Stimulated activated CD8-positive, alpha-beta memory T cell treated with anti-CD3 and anti-CD28 coated beads, Interleukin-15, amount 100 ng/mL, for 4 hours (primary cell): Measurements from ENCODE around the gene THPO.

Experiments
- DNase-seq, 2 donors: peaks; one replicate each; pipeline ENCODE4 v3.0.0-alpha.2; 2020; ENCODE audit warnings: low read depth in 2 of 2

Gene THPO

DNA sequence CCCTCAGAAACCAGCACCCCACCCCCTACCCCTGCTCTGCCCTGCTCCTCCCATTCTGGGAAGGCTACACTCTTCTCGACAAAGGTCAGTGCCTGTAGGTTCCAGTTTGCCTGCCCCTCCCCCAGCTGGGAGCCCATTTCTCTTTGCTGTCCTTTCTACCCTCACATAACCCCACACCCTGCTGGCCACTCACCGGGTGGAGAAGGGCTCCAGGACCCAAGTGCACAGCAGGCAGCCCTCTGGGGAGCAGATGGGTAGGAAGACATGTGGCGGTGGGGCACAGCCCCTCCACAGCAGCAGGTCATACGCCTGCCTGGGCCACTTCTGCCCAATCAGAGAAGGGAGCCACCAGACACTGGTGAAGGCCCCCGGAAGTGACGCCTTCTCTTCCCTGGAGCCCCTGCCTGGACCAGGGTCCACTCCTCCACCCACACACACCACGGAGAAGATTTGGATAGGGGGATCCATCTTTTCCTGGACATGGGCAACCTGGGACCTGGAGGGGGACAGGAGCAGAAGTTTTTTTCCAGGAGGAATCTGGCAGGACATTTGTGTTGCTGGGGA, at the start of gene THPO:
Gene THPO, minus strand, starts transcription at position 326 of the 564 bp plus-strand sequence. CDS start 1,948 bp downstream, outside the sequence.
- DNase-seq = no peak

- DNase-seq = no peak
Measured at GRCh38 chr3:184426691-184427141, 48.7 kb upstream of the THPO start.

DNA sequence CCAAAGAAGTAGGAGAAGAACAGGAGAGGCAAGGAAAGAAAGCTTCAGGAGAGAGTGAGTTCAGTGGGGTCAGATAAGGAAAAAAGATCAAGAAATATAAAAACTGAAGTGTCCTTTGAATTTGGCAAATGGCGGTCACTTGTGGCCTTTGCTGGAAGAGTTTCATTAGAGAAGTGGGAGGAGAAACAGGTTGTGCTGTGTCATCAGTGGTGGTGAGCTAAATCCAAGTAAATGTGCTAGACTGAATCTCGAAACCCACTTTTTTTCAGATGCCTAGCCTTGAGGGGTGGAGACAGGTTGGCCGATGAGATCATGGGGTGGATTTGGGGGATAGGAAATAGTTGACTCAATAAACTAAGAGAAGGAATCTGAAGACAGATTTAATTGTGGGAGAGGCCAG, 45.6 kb upstream of the THPO start:
- DNase-seq = no peak

- DNase-seq = no peak
Measured at GRCh38 chr3:184419171-184419570, 41.2 kb upstream of the THPO start.

DNA sequence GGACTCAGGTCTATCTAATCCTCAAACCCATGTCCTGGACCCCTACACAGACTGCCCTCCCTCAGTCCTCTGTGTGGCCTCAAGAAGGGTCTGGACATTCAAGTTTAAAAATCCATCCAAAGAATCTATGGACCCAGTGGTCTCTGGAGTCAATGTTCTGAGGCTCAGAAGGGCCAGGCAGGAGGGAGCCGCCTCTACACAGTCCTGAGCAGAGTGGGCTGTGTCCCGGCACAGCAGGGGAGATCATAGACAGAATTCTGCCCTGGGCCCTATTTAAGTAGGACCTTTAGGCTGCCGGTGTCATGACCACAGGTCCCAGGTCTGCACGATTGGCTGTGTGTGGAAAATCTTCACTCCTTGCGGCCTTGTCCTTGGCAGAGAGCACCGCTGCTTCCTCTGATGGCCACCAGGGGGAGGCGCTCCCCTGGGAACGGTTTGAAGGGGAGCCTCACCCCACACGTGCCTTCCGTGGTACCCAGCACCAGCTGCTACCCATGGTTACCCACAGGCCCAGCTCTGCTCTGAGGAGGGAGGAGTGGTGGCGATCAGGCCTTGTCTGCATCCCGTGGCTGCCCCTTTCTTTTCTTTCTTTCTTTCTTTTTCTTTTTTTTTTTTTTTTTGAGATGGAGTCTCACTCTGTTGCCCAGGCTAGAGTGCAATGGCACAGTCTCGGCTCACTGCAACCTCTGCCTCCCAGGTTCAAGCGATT, 39.8 kb upstream of the THPO start:
- DNase-seq = peak; percentile 23 to 27

GRCh38 chr3:184415203-184415490, 37.1 kb upstream of the THPO start:
- DNase-seq = no peak

GRCh38 chr3:184414418-184415202, 36.6 kb upstream of the THPO start:
- DNase-seq = no peak

DNA sequence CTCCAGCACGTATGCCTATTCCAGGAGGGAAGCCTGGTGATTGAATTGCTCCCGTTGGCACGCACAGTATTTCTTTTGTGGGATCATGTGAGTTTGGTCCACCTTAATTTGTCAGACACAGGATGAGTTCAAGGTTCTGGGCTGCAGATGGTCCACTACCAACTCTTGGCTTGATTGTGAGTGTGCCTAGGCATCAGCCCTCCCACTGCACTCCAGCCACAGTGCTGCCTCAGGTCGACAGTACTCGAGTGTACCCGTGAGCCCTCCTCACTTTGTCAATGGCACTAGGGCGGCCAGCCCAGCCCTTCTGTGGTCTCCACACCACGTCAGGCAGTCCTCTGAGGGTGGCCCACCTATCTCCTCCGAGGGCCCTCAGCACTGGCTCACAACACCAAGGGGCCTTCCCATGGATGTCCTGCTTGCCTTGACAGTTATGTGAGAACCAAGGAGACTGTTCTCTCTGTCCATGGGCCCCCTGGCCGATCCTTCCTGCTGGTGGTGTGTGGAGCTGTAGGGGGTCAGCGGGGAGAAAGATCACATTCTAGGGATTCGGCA, 32.0 kb upstream of the THPO start:
- no peak for DNase-seq

DNA sequence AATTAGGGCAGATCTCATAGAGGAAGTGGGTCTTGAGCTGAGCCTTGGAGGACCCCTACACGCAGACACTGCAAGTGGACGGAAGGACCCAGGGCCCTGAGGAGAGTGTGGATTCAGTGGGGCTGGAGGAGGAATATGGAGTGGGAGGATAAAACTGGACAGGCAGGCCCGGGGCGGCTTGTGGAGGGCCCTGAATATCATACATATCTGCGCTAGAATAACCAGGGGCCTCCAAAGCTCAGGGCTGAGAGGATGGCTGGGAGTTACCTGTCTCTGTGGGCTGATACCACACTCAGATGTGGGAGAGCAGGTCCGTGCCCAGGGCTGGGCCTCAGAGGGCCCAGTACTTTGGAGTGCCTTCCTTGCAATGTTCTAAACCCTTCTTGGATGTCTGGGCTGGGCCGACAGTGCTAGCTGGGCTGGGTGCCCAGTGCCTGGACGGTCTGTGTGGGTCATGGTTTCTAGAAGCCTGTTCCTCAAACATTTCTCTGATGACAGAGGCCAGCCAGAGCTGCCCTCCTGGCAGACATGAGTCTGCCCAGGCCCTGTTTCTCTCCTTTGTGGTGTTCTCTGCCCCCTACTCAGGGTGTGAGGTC, 31.4 kb upstream of the THPO start:
- no peak for DNase-seq

DNA sequence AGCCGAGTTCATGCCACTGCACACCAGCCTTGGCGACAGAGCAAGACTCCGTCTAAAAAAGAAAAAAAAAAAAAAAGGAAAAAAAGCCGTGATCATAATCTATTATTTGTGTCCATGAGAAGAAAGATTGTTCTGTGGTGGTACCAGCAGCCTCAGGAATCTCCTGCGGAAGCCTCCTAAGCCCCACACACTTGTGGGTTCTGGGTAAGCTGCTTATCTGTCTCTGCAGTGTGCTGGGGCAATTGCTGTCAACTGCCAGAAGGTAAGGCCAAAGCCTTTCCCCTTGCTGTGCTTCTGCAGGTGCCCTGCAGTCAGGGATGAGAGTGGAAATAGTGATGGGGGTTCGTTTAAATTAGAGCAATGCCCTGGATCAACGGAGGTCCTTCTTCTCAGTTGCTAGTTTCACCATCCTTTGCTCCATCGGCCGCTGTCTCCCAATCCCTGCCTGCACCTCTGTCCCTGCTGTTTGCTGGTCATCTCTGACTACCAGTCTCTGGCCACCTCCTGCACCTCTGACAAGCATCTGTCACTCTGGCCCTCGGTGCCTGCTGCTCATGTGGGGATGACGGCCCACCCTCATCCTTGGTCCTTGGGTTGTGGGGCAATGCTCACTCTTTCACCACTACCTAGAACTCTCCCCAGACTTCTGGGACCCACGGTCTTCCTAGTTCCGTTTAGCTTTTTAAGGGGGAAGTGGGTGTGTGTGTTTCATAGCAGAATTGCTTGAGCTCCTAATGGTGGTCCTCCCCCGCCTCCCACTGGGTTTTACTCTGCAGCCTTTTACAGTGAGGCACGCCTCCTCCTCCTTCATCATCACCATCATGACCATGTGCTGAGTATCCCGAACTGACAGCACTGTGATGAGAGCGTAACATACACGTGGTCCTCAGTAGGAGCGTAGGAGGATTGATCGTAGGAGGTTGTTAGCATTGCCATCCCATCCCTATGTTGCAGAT, 27.3 kb upstream of the THPO start:
- no peak for DNase-seq

GRCh38 chr3:184399410-184399809, 21.4 kb upstream of the THPO start:
- DNase-seq = no peak

GRCh38 chr3:184395320-184395660, 17.3 kb upstream of the THPO start:
- DNase-seq = no peak

DNA sequence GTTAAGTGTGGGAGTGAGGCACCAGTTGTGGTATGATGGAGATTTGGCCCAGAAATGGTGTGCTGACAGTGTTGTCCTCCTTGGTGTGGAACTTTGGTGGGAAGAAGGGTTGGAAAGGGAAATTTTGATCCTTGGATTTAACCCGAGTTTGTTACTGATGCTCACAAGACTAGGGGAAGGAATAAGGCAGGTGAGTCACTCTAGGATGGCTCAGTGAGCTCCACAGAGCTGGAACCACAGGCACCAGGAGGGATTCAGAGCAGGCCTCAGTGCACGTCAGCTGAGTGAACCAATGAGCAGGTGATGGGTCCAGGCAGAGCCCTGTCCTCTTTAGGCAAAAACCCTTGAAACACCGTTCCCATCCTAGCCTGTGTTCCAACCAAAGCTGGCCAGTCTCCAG, 13.3 kb upstream of the THPO start:
- DNase-seq = no peak

DNA sequence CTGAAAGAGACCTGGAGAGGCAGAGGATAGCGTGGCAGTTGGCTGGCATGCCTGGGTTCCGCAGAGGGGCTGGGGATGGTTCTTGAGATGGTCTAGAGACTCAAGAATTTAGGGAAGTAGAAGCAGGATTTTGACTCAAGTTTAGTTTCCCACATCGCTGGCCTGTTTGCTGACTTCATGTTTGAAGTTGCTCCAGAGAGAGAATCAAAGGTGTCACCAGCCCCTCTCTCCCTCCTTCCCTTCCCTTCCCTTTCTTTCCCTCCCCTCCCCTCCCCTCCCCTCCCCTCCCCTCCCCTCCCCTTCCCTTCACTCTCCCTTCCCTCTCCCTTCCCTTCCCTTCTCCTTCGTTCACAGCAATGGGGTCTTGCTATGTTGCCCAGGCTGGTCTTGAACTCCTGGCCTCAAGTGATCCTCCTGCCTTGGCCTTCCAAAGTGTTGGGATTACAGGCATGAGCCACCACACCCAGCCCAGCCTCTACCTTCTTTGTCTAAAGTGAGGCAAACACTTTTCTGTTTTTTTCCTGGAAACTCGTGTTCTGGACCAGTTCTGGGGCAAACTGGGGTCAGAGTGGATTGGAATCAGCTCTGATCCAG, 12.0 kb upstream of the THPO start:
- DNase-seq = no peak

DNA sequence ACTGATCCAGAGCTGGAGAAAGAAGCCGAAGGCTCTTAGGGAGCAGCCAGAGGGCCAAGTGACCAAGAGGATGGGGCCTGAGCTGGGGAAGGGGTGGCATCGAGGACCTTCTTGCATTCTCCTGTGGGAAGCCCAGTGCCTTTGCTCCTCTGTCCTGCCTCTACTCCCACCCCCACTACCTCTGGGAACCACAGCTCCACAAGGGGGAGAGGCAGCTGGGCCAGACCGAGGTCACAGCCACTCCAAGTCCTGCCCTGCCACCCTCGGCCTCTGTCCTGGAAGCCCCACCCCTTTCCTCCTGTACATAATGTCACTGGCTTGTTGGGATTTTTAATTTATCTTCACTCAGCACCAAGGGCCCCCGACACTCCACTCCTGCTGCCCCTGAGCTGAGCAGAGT, 11.4 kb upstream of the THPO start:
- no peak for DNase-seq

GRCh38 chr3:184388936-184389230, 10.9 kb upstream of the THPO start:
- DNase-seq = no peak

DNA sequence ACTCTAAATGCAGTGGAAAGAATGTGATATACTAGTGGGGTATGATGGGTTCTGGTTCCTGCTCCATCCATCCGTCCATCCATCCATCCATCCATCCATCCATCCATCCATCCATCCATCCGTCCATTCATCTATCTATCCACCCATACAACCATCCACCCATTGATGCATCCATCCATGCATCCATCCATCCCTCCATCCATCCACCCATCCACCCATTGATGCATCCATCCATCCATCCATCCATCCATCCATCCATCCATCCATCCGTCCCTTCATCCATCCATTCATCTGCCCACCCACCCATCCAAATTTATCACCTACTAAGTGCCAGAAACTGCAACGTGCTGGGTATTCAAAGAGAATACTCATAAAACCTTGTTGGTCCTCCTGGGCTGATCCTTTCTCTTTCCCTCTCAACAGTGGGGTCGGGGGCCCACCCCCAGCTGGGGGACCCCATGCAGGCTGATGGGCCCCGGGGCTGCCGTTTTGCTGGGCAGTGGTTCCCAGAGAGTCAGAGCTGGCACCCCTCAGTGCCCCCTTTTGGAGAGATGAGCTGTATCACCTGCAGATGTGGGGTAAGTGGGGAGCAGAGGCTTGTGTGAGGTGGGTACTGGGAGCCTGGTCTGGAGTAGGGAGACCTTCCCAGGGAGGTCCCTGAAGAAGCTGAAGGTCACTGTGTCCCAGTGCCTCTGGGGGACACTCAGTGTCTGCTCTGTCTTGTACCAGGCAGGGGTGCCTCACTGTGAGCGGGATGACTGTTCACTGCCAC, 10.3 kb upstream of the THPO start:
- DNase-seq = no peak

DNA sequence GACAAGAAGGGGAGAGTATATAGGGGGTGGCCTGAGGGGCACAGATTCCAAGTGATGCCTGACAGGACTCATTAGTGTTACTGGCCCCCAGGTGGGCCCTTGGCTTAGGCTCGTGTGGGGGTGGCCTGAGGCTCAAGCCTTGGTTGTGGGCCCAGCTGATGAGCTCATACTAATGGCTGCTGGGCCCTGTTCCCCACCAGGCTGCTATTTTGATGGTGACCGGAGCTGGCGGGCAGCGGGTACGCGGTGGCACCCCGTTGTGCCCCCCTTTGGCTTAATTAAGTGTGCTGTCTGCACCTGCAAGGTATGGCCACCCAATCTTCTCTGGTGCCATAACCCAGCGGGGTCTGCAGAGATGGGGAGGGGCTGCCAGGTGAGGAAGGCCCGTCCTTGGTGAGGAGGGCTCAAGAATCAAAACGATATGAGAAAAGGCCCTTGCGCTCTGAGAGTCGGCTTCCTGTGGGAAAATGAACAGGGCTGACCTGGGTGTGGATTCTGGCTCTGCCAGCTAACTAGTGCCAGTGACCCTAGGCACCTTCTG, 9.2 kb upstream of the THPO start:
- no peak for DNase-seq

DNA sequence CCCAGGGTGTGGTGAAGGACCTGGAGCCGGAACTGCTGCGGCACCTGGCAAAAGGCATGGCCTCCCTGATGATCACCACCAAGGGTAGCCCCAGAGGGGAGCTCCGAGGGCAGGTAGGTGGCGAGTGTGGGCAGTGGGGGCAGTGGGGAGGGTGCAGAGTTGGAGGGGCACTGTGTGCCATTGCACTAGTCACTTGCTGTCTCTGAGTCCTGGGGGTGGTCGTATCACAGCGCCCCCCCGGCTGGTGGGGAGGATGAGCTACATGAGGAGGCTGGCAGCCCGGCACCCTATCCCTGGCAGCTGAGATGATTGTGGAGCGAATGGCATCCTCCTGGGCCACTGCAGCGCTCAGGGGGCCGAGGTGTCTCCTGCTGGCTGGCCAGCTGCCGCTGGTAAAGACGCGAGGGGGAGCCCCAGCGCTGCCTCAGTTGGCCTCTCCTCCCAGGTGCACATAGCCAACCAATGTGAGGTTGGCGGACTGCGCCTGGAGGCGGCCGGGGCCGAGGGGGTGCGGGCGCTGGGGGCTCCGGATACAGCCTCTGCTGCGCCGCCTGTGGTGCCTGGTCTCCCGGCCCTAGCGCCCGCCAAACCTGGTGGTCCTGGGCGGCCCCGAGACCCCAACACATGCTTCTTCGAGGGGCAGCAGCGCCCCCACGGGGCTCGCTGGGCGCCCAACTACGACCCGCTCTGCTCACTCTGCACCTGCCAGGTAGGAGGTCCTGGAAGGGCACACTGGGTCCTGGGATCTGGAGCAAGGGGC, 8.2 kb upstream of the THPO start:
- no peak for DNase-seq
